T-helper 9 cell (primary cell): ENCODE results near the gene MBD5.

ENCODE experiments used
- DNase-seq: peaks from one replicate; pipeline ENCODE4 v3.0.0-alpha.2; 2020

MBD5 gene

GRCh38 chr2:148124271-148124670, 103.4 kb downstream of the MBD5 start:
- no peak for DNase-seq

GRCh38 chr2:148130581-148130980, 109.7 kb downstream of the MBD5 start:
- DNase-seq = no peak

GRCh38 chr2:148132412-148132811, 111.5 kb downstream of the MBD5 start:
- DNase-seq = no peak

- no peak for DNase-seq
These were observed 114.8 kb downstream of the MBD5 start for GRCh38 chr2:148135705-148136104.

GRCh38 chr2:148136441-148136840, 115.5 kb downstream of the MBD5 start:
- DNase-seq = no peak

- DNase-seq = no peak
These were observed 141.1 kb downstream of the MBD5 start for GRCh38 chr2:148161909-148162435.

GRCh38 chr2:148162871-148163270, 142.0 kb downstream of the MBD5 start:
- DNase-seq = no peak

- DNase-seq = no peak
These were observed 145.1 kb downstream of the MBD5 start for GRCh38 chr2:148165975-148166374.

- no peak for DNase-seq
These were observed 146.4 kb downstream of the MBD5 start for GRCh38 chr2:148167241-148167766.

- no peak for DNase-seq
These were observed 147.0 kb downstream of the MBD5 start for GRCh38 chr2:148167855-148168254.

- DNase-seq = no peak
These were observed 151.4 kb downstream of the MBD5 start for GRCh38 chr2:148172131-148172753.

GRCh38 chr2:148173168-148173567, 152.3 kb downstream of the MBD5 start:
- DNase-seq = no peak

GRCh38 chr2:148177559-148177958, 156.7 kb downstream of the MBD5 start:
- no peak for DNase-seq

GRCh38 chr2:148179724-148180123, 158.8 kb downstream of the MBD5 start:
- DNase-seq = no peak

GRCh38 chr2:148184976-148185375, 164.1 kb downstream of the MBD5 start:
- no peak for DNase-seq

- no peak for DNase-seq
These were observed 174.0 kb downstream of the MBD5 start for GRCh38 chr2:148194882-148195281.

GRCh38 chr2:148201075-148202004, 180.4 kb downstream of the MBD5 start:
- peak; percentile 6 for DNase-seq

GRCh38 chr2:148202237-148202636, 181.3 kb downstream of the MBD5 start:
- no peak for DNase-seq

- DNase-seq = no peak
These were observed 186.2 kb downstream of the MBD5 start for GRCh38 chr2:148207111-148207510.

- no peak for DNase-seq
These were observed 188.7 kb downstream of the MBD5 start for GRCh38 chr2:148209603-148210002.

- no peak for DNase-seq
These were observed 197.6 kb downstream of the MBD5 start for GRCh38 chr2:148218326-148219075.

GRCh38 chr2:148221166-148221565, 200.3 kb downstream of the MBD5 start:
- DNase-seq = no peak

- DNase-seq = no peak
These were observed 201.0 kb downstream of the MBD5 start for GRCh38 chr2:148221926-148222325.
